Stimulated activated CD4-positive, alpha-beta T cell treated with anti-CD3 and anti-CD28 coated beads, TNF-alpha, amount 100 ng/mL, for 4 hours (primary cell): ENCODE results near the gene GATA2.

ENCODE experiments used
- DNase-seq, 3 experiments: peaks; one replicate each; pipeline ENCODE4 v3.0.0-alpha.2; 2020; ENCODE audit warnings: low read depth in 3 of 3

The GATA2 gene

GRCh38 chr3:128456776-128457715 lies 36.0 kb downstream of the GATA2 start:
- DNase-seq: no peak

- DNase-seq: no peak
Observed at GRCh38 chr3:128455786-128456748, 36.9 kb downstream of the GATA2 start.

- no peak for DNase-seq
Observed at GRCh38 chr3:128455116-128455515, 37.9 kb downstream of the GATA2 start.

GRCh38 chr3:128454310-128454618 lies 38.7 kb downstream of the GATA2 start:
- no peak for DNase-seq

- DNase-seq: no peak
Observed at GRCh38 chr3:128453501-128454309, 39.3 kb downstream of the GATA2 start.

- DNase-seq: no peak
Observed at GRCh38 chr3:128452678-128453275, 40.2 kb downstream of the GATA2 start.

GRCh38 chr3:128452120-128452519 lies 40.9 kb downstream of the GATA2 start:
- no peak for DNase-seq

GRCh38 chr3:128449111-128449638 lies 43.8 kb downstream of the GATA2 start:
- DNase-seq: no peak

GRCh38 chr3:128448491-128448890 lies 44.5 kb downstream of the GATA2 start:
- DNase-seq: no peak

- DNase-seq: no peak
Observed at GRCh38 chr3:128447561-128448013, 45.4 kb downstream of the GATA2 start.

GRCh38 chr3:128446821-128447220 lies 46.2 kb downstream of the GATA2 start:
- no peak for DNase-seq

- DNase-seq: no peak
Observed at GRCh38 chr3:128445357-128445756, 47.6 kb downstream of the GATA2 start.

GRCh38 chr3:128443771-128444170 lies 49.2 kb downstream of the GATA2 start:
- no peak for DNase-seq

GRCh38 chr3:128442949-128443348 lies 50.1 kb downstream of the GATA2 start:
- no peak for DNase-seq

- no peak for DNase-seq
Observed at GRCh38 chr3:128442070-128442469, 50.9 kb downstream of the GATA2 start.

GRCh38 chr3:128439226-128439625 lies 53.8 kb downstream of the GATA2 start:
- DNase-seq: no peak

GRCh38 chr3:128438488-128439072 lies 54.4 kb downstream of the GATA2 start:
- DNase-seq: no peak

- no peak for DNase-seq
Observed at GRCh38 chr3:128436214-128436613, 56.8 kb downstream of the GATA2 start.

GRCh38 chr3:128435561-128435960 lies 57.4 kb downstream of the GATA2 start:
- DNase-seq: no peak

- DNase-seq: no peak
Observed at GRCh38 chr3:128435058-128435457, 57.9 kb downstream of the GATA2 start.

GRCh38 chr3:128434524-128434923 lies 58.5 kb downstream of the GATA2 start:
- DNase-seq: no peak
